SKM-1 (cell line): ENCODE data around the gene DAGLA.

Experiments used
- DNase-seq: peaks from one replicate; lab custom pipeline; 2025; ENCODE audit not compliant: unreplicated experiment; lab: John Stamatoyannopoulos, UW

Gene DAGLA

DNA sequence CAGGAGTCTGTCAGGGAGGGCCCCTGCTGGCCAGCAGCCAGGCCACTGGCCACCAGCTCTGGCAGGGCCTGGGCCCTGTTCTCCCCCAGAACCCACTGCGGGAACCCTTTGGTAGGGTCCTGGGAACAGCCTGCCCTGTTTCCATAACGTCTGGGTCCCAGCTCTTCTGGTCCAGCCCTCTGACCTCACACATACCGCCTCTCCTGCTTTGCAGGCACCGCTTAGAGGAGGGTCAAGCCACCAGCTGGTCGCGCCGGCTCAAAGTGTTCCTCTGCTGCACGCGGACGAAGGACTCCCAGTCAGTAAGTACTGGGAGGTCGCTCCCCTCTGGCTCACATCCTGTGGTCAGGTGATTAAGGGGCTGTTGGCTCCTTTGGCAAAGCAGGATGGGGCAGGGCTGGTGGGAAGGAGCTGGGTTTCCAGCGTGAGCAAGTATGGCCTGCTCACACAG lies 45.6 kb downstream of the DAGLA start:
- no peak for DNase-seq

DNA sequence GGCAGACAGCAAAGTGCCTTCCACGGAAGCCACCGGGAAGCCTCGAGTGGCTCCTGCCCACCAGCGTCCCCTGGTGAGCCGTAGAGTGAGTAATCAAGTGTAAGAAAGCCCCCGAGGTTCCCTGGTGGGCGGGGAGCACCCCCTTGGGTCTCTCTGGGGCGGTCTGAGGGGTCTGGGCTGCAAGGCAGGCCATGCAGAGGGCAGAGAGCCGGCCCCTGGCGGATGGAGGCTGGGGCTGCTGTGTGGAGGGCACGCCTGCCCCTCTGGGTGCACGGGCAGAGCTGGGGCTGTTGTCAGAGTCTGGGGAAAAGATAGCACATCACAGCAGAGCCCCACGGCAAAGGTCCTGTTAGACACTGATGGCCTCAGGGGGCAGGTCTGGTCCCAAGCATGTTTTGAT lies 46.6 kb downstream of the DAGLA start:
- no peak for DNase-seq

DNA sequence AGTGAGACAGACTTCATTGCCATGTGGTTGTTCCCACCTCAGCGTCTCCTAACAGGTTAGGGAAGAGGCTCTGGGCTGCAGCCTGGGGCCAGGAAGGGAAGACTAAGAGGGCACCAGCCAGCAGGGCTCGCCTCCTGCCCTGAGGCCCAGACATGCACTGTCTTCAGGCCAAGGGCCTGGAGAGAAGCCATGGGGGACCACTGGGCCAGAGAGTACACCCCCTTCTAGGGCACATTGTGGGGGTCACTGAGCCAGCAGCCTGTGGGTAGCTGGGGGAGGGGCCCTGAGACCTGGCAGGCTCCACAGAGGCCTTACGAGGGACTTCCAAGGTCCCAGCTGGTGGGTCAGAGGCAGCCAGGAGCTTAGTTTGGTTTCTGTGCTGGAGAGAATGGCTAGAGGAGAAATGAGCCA lies 47.2 kb downstream of the DAGLA start:
- DNase-seq: no peak

DNA sequence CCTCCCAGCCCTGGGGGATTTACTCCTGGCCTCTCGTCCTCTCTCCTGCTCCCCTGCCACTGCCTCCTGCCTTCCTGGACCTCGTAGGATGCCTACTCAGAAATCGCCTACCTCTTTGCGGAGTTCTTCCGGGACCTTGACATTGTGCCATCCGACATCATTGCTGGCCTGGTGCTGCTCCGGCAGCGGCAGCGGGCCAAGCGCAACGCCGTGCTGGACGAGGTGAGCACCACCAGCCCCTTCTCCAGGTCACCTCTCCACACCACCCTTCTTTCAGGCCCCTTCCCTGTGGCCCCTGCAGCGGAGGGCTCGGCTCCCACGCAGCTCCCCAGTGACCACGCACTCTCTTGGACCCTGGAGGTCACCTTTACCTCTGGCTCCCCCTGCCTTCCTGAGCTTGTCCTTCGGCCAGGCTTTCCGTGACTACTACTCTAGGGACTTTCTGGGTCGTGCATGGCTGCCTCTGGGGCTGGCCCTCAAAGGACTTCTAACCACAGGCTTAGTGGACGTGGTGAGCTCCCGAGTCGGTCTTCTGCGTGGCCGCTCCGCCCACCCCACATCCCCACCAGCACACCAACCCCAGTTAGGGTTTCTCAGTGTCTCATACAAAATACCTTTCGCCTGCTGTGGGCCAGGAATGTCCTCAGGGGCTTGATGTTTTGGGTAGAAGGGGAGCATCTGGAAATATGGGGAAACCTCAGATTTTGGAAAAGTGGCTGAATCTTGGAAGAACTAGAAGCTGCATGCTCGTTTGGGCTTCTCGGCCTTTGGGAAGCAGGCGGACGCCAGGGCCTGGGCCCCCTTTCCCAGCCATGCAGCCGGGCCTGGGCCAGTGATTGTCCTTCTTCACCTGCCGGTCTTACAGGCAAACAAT lies 48.1 kb downstream of the DAGLA start:
- no peak for DNase-seq

DNA sequence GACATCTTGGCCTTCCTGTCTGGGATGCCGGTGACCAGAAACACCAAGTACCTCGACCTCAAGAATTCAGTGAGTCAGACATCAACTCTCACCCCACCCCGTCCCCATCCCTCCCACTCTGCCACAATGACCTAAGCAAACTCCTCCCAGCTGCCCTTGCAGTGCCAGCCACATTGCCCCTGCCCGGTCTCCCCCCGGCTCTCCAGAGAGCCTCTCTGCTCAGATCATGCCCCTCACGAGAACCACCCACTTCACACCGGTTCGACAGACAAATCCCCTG lies 48.7 kb downstream of the DAGLA start:
- DNase-seq: no peak

DNA sequence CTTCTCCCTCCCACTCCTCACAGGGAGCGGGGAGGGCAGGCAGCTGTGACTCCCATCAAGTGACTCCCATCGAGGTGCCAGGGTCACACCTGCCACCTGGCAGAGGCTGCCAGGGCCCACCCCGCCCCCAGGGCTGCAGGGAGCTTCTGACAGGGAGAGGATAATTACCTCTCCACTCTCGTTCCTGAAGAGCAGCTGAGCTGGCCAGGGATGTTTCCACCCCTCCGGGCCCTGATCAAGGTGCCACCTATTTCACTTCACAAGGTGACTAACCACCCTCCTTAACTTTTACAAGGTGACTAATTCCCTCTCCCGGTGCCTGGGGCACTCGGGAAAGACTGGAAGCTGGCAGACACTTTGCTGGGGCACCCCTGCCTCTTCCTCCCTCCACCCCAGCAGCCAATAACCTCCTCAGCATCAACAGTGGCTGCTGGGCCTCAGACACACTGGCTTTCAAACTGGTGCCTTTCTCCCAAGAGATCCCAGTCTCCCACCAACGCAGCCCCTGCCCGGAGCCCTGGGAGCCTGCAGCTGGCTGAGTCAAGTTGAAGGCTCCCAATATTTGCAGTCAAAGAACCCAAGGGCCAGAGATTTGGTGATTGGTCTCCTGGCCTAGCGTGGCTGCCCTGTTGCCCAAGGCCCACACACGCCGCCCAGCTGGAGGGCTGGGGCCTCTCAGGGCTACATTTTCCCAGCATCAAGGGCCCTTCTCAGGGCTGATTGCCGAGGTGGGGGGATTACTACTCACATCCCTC lies 50.2 kb downstream of the DAGLA start:
- DNase-seq: no peak

DNA sequence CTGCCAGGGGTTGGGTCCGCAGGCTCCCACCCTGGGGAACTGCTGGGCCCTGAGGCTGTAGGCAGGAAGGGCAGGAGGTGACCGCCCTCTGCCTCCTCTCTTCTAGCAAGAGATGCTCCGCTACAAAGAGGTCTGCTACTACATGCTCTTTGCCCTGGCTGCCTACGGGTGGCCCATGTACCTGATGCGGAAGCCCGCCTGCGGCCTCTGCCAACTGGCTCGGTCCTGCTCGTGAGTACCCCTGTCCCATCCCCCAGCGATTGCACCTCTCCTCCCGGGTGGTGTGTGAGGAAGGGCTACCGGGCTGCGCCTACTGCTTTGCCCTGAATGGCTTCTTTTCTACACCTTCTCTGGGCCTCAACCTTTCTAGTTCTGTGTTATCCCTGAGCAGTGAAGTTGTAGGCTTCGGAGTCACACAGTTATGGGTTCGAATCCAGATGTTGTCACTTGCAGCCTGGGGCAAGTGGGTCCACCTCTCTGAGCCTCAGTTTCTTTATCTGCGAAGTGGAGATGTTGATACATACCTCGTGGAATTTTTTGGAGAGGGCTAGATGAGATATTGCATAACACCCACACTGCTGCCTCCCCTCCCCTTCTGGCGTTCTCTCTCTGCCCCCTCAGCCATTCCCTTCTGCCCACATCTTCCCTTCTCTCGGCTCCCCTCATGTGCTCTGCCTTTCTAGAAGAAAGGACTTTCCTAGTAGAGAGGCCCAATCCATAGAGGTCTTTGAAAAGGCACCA lies 51.2 kb downstream of the DAGLA start:
- DNase-seq: no peak

DNA sequence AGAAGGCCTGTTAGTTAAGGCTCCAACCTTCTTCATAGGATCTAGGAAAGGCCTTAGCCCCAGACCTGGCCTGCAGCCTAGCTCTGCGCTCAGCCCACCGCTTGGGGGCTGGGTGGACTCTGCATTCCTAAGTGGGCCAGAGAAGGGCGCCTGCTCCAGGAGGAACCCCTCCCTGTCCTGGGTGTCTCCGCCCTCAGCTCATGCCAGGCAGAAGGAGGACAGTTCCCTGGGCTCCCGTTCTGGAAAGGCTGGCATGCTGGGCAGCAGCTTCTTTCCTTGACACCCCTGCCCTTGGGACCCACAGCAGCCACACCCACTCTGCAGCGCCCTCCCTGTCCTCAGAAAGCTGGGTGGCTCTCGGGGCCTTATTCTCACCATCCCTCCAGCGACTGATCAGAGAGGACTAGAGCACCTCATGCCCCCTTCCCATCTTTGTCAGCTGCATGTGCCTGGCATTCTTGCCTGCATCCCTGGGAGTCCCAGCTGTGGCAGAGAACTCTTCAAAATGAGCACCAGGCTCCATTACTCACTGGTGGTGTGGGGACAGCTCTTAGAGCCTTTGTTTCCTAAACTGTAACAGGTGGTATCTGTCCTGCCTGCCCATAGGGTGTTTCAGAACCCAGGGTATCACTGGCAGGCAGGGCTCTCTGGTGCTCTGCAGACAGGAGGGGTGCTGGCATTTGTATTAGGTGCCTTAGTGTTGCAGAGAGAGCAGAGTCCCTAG lies 51.9 kb downstream of the DAGLA start:
- DNase-seq: no peak

DNA sequence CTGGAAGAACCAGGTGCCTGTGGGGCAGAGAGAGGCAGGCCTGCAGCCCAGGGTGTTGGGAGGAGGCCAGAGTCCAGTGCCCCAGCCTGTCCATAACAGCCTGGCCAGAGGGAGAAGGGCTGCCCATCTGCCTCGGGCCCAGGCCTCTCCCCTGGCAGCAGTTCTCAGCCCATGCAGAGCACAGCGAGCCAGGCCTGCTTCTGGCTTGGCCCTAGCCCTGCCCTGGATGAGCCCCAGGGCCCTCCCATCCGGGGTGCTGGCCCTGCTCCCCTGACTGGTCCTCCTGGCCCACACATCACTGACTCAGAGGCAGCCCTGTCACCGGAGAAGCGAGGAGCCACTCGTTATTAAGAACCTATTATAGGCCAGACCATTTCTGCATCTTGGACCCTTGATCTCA lies 52.5 kb downstream of the DAGLA start:
- no peak for DNase-seq

DNA sequence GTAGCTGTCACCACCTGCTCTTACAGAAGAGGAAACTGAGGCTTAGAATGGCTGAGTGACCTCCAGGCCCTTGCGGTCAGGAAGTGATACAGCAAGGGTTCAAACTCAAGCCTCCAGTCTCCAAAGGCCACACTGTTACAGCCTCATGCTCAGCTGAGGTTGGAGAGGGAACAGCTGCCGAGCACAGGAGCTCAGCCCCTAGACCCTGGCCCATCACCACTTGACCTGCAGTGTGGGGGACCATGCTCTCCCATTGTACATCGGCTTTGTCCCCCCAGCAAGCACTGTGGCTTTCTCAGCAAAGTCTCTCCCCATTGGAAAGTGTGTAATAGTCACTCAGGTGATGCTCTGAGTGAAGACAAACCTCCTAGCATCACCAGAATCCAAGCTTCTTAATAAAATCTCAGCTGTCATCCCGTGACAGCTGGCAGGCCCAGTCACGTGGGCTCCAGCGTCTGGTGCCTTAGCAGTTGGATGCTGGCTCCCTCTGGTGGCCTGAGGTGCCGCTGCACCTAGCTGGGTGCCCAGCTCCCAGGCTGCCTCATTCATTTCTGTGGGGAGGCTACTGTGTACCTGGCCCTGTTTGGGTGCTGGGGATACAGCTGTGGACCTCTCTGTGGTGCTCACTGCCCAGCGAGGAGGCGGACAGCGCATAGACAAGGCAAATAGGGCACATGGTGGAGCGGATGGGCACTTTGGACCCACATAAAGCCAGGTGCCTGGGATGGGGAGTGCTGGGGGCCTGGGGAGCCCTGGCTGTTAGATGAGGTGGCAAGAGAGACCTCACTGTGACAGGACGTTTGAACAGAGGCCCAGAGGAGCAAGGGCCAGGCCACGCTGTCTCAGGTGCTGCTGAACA lies 53.2 kb downstream of the DAGLA start:
- DNase-seq: peak; percentile 29

DNA sequence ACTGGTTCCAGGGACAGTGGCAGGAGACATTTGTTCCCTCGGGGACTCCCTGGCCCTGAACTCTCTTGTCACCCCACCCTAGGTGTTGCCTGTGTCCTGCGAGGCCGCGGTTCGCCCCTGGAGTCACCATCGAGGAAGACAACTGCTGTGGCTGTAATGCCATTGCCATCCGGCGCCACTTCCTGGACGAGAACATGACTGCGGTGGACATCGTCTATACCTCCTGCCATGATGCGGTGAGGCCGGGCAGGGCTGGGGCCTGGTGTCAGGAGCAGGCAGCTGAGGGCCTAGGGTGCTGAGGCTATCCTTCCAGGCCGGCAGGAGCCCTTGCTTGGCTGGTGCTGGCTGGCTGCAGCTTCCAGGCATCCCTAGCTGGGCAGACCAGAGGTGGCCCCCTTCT lies 54.6 kb downstream of the DAGLA start:
- DNase-seq: no peak

DNA sequence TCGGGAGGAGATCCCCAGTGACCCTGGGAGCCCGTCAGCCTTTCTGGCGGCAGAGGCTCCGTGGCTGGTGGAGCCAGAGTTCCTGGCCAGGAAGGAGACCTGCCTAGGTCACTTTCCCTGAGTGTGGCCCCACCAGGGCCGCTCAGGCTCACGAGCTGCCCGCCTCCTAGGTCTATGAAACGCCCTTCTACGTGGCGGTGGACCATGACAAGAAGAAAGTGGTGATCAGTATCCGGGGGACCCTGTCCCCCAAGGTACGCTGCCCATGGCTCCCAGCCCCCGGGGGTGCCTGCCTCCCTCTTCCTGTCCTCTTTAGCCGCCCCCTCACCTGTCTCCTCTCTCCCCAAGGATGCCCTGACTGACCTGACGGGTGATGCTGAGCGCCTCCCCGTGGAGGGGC lies 55.2 kb downstream of the DAGLA start:
- DNase-seq: no peak

DNA sequence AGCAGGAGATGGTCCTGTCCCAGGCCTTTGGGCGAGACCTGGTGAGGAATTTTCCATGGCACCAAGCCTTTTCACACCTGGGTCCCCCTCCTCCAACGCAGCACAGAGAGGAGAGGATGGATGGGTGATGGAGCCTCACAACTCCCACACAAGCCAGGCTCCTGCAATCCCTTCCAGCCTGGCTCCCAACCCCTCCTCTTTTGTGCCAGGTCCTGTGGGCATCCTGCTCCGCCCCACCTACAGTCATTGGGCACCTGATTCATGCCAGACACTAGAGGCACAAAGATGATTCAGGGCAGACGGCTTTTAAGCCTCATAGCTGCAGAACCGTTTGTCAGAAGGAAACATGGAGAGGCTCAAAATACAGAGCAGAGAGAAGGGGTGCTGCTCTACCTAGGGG lies 56.1 kb downstream of the DAGLA start:
- no peak for DNase-seq

DNA sequence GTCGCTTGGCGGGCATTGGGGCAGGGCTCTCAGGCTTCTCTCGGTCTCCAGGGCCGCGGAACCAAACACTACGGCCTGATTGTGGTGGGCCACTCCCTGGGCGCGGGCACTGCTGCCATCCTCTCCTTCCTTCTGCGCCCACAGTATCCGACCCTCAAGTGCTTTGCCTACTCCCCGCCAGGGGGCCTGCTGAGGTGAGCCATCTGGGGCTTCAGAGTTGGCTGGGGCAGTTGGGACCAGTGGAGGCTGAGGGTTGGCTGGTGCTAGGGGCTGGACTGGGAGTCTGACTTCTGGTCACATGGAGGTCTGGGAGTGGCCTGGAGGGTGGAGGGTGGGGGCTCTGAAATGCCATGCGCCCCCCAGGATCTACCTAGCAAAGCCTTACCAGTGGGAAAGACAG lies 56.9 kb downstream of the DAGLA start:
- no peak for DNase-seq

DNA sequence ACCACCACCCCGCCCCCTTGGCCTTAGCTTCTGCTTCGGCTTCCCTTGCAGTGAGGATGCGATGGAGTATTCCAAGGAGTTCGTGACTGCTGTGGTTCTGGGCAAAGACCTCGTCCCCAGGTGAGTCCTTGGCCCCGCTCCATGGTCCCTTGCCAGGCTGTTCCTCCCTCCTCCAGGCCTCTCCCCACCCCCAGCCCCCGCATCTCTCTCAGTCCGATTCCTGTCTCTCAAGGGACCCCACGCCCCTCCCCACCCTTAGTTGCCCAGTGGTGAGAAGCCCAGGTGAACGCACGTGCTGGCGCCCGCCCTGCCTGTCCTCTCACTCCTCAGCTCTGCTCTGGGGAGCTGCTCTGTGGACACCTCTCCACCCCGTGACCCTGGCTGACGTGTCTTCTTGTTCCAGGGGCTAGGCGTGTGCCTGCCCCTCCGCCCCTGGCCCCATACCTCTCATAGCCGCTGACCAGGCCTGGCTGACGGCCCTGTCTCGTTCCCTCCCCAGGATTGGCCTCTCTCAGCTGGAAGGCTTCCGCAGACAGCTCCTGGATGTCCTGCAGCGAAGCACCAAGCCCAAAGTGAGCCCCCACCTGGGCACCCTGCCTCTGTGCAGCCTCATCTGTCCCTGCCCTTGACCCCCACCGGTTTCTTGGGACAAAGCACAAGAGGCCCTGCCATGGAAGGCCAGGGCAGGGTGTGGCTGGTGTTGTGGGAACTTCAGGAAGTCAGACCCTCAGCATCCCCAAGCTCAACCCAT lies 57.6 kb downstream of the DAGLA start:
- DNase-seq: no peak

DNA sequence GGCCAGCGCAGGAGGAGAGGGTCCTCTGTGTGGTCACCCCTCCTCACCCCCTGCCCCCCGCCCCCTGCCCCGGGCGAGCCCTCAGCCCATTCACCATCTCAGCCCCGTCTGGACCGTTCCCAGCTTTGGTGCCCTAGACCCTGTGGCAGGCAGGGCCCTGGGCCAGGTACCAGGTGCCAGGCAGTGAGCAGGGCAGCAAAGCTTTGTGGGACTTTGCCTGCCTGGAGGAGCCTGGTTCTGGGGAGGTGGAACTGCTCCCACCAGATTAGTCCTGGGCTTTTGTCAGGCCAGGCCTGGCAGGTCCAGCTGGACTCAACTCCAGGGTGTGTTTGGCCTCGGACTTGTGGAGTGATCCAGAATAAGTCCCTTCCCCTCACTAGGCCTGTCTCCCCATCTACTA lies 58.6 kb downstream of the DAGLA start:
- DNase-seq: no peak

DNA sequence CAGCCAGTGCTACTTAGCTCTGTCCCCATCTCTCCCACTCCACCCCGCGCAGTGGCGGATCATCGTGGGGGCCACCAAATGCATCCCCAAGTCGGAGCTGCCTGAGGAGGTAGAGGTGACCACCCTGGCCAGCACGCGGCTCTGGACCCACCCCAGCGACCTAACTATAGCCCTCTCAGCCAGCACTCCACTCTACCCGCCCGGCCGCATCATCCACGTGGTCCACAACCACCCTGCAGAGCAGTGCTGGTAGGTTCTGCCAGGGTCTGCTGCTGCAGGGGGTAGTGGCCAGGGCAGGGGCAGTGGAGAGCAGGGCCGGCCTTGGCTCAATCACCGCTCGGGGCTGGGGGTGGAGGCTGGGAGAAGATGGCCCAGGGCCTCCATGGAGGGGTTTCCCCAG lies 59.2 kb downstream of the DAGLA start:
- no peak for DNase-seq

DNA sequence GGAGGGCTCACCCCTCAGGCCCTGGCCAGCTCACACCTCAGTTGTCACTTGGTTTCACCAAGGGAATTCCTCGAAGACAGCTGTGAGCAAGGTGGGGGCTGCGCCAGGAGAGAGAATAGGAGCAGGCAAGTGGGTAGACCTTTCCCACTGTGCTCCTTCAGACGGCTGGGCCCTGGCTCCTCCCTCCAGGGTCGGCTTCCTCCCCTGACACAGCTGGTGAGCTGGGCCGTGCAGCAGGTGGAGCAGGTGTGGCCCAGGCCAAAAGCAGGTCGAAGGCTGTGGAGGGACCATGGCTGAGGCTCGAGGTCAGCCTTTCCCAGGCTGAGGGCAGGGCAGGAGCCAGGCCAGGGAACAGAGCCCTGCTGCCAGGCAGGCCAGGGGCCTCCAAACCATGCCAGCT lies 59.8 kb downstream of the DAGLA start:
- DNase-seq: no peak

DNA sequence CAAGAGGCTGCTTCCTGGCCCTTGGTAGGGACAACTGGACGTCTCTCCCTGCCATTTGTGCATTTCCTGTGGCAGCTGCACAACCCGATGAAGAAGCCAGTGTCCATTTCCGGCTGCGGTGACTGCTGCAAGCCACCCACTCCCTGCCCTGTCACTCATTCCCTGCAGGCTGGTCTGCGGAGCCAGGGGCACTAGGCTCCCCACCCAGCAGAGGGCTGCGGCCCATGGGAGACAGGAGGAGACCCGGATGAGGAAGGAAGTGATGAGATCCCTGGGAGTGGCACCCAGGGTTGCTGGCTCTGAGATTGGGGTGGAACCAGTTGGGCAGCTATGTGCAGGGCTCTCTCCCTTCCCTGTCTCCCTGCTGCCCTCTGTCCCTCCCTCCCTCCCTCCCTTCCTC lies 62.2 kb downstream of the DAGLA start:
- DNase-seq: no peak
